GM20431 (cell line): Measurements from ENCODE around the gene RNU6-1.

Source experiments
- in situ Hi-C: fragments of 300-500 bp; cut with MseI, MboI; formaldehyde crosslinking; loops from one replicate; pipeline ENCODE4 v1.15.0; 2020; ENCODE audit warnings: low sequenced_read_pairs; ENCODE audit not compliant: unreplicated experiment

RNU6-1 gene

GRCh38 chr15:67824976-67825880, 14.6 kb downstream of the RNU6-1 start, which contains the start of gene SKOR1:
Gene SKOR1 (plus strand): TSS chr15:67825509. CDS start chr15:67825603, 94 bp downstream.
- in situ Hi-C loops, result loop anchor here (25.0 kb wide), 1 partner anchor 888 kb away; no protein-coding TSS in a partner anchor

GRCh38 chr15:67824197-67824968, 15.5 kb downstream of the RNU6-1 start:
- in situ Hi-C loops, result no loop called here

- in situ Hi-C loops, result no loop called here
Observed at GRCh38 chr15:67823314-67824196, 16.3 kb downstream of the RNU6-1 start.

GRCh38 chr15:67822537-67823313, 17.1 kb downstream of the RNU6-1 start:
- in situ Hi-C loops, result no loop called here

GRCh38 chr15:67821784-67822440, 17.9 kb downstream of the RNU6-1 start:
- in situ Hi-C loops, result no loop called here

GRCh38 chr15:67820992-67821783, 18.7 kb downstream of the RNU6-1 start:
- in situ Hi-C loops, result no loop called here

- in situ Hi-C loops, result no loop called here
Observed at GRCh38 chr15:67820122-67820991, 19.5 kb downstream of the RNU6-1 start.

GRCh38 chr15:67819636-67820035, 20.2 kb downstream of the RNU6-1 start:
- in situ Hi-C loops, result no loop called here

- in situ Hi-C loops, result no loop called here
Observed at GRCh38 chr15:67818464-67818863, 21.4 kb downstream of the RNU6-1 start.

- in situ Hi-C loops, result no loop called here
Observed at GRCh38 chr15:67816668-67817067, 23.2 kb downstream of the RNU6-1 start.

- in situ Hi-C loops, result no loop called here
Observed at GRCh38 chr15:67815036-67815592, 24.7 kb downstream of the RNU6-1 start.

- in situ Hi-C loops, result no loop called here
Observed at GRCh38 chr15:67813104-67813634, 26.7 kb downstream of the RNU6-1 start.

GRCh38 chr15:67812241-67812644, 27.6 kb downstream of the RNU6-1 start:
- in situ Hi-C loops, result no loop called here

GRCh38 chr15:67809866-67810265, 30.0 kb downstream of the RNU6-1 start:
- in situ Hi-C loops, result no loop called here

- in situ Hi-C loops, result no loop called here
Observed at GRCh38 chr15:67809441-67809840, 30.4 kb downstream of the RNU6-1 start.

- in situ Hi-C loops, result no loop called here
Observed at GRCh38 chr15:67808821-67809220, 31.0 kb downstream of the RNU6-1 start.
